ENCODE measurements around the gene PRR23A.
"Not testable (repeated sequence)": the region's sequence is repeated elsewhere in the genome, so short reads cannot be mapped to it uniquely, and the experiment has no call there.

The PRR23A gene

DNA sequence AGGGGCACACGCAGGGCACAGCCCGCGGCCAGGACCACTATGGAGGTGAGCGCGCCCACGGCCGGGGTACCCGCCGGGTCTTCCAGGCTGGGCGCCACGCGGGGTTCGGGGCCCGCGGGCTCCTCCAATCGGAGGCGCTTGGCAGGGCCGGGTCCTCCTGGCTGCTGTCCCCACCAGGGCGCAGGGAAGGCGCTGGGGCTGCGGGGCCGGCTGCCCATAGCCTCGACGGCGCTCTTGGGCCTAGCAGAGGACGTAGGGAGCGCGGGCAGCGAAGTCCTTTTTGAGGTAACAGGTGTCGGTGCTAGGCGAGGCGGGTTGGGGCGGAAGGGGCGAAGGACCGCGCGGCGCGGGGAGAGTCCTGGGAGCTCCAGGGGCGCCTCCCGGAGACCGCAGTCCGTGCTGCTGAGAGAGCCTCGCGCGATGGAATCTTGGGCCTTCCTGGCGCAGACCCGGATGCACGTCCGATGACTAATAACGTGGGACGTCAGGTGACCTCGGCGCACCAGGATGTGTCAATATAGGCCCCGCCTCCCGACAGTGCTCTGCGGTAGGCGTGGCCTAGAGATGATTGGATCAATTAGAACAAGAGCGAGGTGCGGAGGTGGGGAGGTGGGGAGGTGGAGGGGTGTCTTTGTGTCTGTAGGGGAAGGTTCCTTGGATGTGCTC is at the start of gene PRR23A:
Gene PRR23A, minus strand, starts transcription at position 218 of the 666 bp plus-strand sequence. Its CDS starts 0 bp downstream, at position 218.
- no peaks in the 10 kb centered on the region for H3K4me1 ChIP-seq (ENCODE audit: insufficient read depth, insufficient read length)
- H3K9me3 ChIP-seq (ENCODE audit: insufficient read depth, low read length), result peaks cover 8% of the 10 kb centered on the region; the same call in 1 of the 2 replicates
- H3K36me3 ChIP-seq (ENCODE audit: insufficient read depth, insufficient read length, low read length), result no peaks in the 10 kb centered on the region
- DNase-seq (ENCODE audit: low read depth, low spot score), result no peak
- no peak within 1 kb of the TSS for H3K9ac ChIP-seq (ENCODE audit: insufficient read length, low read depth)
- TF ChIP-seq SUZ12 (IDR thresholded peaks at IDR 0.05; ENCODE audit: extremely low read depth, insufficient read depth, insufficient read length), result no peak
- TF ChIP-seq YY1 (IDR thresholded peaks at IDR 0.05; ENCODE audit: insufficient read depth, insufficient read length), result no peak
- TF ChIP-seq ZNF274 (IDR thresholded peaks at IDR 0.05; ENCODE audit: low read depth, low read length), result no peak
- no peaks in the 10 kb centered on the region for H3K27me3 ChIP-seq (ENCODE audit: insufficient read depth, insufficient read length)
- H3K4me3 ChIP-seq (ENCODE audit: insufficient read length, low read depth), result no peak within 1 kb of the TSS

- H3K4me3 ChIP-seq (ENCODE audit: insufficient read length, low read depth), result no peak overlapping the region
- no peak for TF ChIP-seq SUZ12 (IDR thresholded peaks at IDR 0.05; ENCODE audit: extremely low read depth, insufficient read depth, insufficient read length)
- TF ChIP-seq ZNF274 (IDR thresholded peaks at IDR 0.05; ENCODE audit: low read depth, low read length), result no peak
- no peak for TF ChIP-seq YY1 (IDR thresholded peaks at IDR 0.05; ENCODE audit: insufficient read depth, insufficient read length)
- no peaks in the 10 kb centered on the region for H3K36me3 ChIP-seq (ENCODE audit: insufficient read depth, insufficient read length, low read length)
- H3K27me3 ChIP-seq (ENCODE audit: insufficient read depth, insufficient read length), result no peaks in the 10 kb centered on the region
- H3K9me3 ChIP-seq (ENCODE audit: insufficient read depth, low read length), result peaks cover 10% of the 10 kb centered on the region; the same call in 1 of the 2 replicates
- H3K4me1 ChIP-seq (ENCODE audit: insufficient read depth, insufficient read length), result no peaks in the 10 kb centered on the region
- DNase-seq (ENCODE audit: low read depth, low spot score), result no peak
- H3K9ac ChIP-seq (ENCODE audit: insufficient read length, low read depth), result no peak overlapping the region
These were observed 46.9 kb upstream of the PRR23A start for GRCh38 chr3:139052802-139053600.

- no peaks in the 10 kb centered on the region for H3K4me1 ChIP-seq (ENCODE audit: insufficient read depth, insufficient read length)
- TF ChIP-seq ZNF274 (IDR thresholded peaks at IDR 0.05; ENCODE audit: low read depth, low read length) (no peak), SUZ12 (IDR thresholded peaks at IDR 0.05; ENCODE audit: extremely low read depth, insufficient read depth, insufficient read length) (no peak), YY1 (IDR thresholded peaks at IDR 0.05; ENCODE audit: insufficient read depth, insufficient read length) (no peak)
- no peaks in the 10 kb centered on the region for H3K27me3 ChIP-seq (ENCODE audit: insufficient read depth, insufficient read length)
- H3K4me3 ChIP-seq (ENCODE audit: insufficient read length, low read depth), result no peak within 1 kb of the TSS
- peaks cover 17% of the 10 kb centered on the region; the same call in 1 of the 2 replicates for H3K9me3 ChIP-seq (ENCODE audit: insufficient read depth, low read length)
- H3K9ac ChIP-seq (ENCODE audit: insufficient read length, low read depth), result no peak within 1 kb of the TSS
- no peak for DNase-seq (ENCODE audit: low read depth, low spot score)
- H3K36me3 ChIP-seq (ENCODE audit: insufficient read depth, insufficient read length, low read length), result no peaks in the 10 kb centered on the region
These were observed 38.5 kb upstream of the PRR23A start, which contains the start of gene PRR23C for GRCh38 chr3:139044366-139045210. Gene PRR23C, minus strand, starts transcription at chr3:139044892. Its CDS starts 272 bp downstream, at chr3:139044620.

- no peaks in the 10 kb centered on the region for H3K36me3 ChIP-seq (ENCODE audit: insufficient read depth, insufficient read length, low read length)
- no peak for DNase-seq (ENCODE audit: low read depth, low spot score)
- H3K9me3 ChIP-seq (ENCODE audit: insufficient read depth, low read length), result peaks cover 17% of the 10 kb centered on the region; the same call in 1 of the 2 replicates
These were observed 37.7 kb upstream of the PRR23A start for GRCh38 chr3:139043554-139044365.

GRCh38 chr3:139037478-139037877 is 31.4 kb upstream of the PRR23A start:
- H3K9me3 ChIP-seq (ENCODE audit: insufficient read depth, low read length), result no peaks in the 10 kb centered on the region
- no peak overlapping the region for H3K4me3 ChIP-seq (ENCODE audit: insufficient read length, low read depth)
- H3K4me1 ChIP-seq (ENCODE audit: insufficient read depth, insufficient read length), result no peaks in the 10 kb centered on the region
- no peak for TF ChIP-seq ZNF274 (IDR thresholded peaks at IDR 0.05; ENCODE audit: low read depth, low read length)
- TF ChIP-seq YY1 (IDR thresholded peaks at IDR 0.05; ENCODE audit: insufficient read depth, insufficient read length), result no peak
- TF ChIP-seq SUZ12 (IDR thresholded peaks at IDR 0.05; ENCODE audit: extremely low read depth, insufficient read depth, insufficient read length), result no peak
- no peaks in the 10 kb centered on the region for H3K27me3 ChIP-seq (ENCODE audit: insufficient read depth, insufficient read length)
- no peaks in the 10 kb centered on the region for H3K36me3 ChIP-seq (ENCODE audit: insufficient read depth, insufficient read length, low read length)
- no peak overlapping the region for H3K9ac ChIP-seq (ENCODE audit: insufficient read length, low read depth)
- DNase-seq (ENCODE audit: low read depth, low spot score), result no peak

More at GRCh38 chr3:139043554-139044365, 37.7 kb upstream of the PRR23A start:
- no peaks in the 10 kb centered on the region for H3K4me1 ChIP-seq (ENCODE audit: insufficient read depth, insufficient read length)
- H3K9ac ChIP-seq (ENCODE audit: insufficient read length, low read depth), result no peak overlapping the region
- H3K4me3 ChIP-seq (ENCODE audit: insufficient read length, low read depth), result no peak overlapping the region
- TF ChIP-seq SUZ12 (IDR thresholded peaks at IDR 0.05; ENCODE audit: extremely low read depth, insufficient read depth, insufficient read length), result no peak
- no peak for TF ChIP-seq YY1 (IDR thresholded peaks at IDR 0.05; ENCODE audit: insufficient read depth, insufficient read length)
- no peak for TF ChIP-seq ZNF274 (IDR thresholded peaks at IDR 0.05; ENCODE audit: low read depth, low read length)
- no peaks in the 10 kb centered on the region for H3K27me3 ChIP-seq (ENCODE audit: insufficient read depth, insufficient read length)

GRCh38 chr3:139032326-139033002 is 26.4 kb upstream of the PRR23A start:
- Histone ChIP-seq H3K4me3 (ENCODE audit: insufficient read length, low read depth) (no peak overlapping the region), H3K27me3 (ENCODE audit: insufficient read depth, insufficient read length) (no peaks in the 10 kb centered on the region), H3K9me3 (ENCODE audit: insufficient read depth, low read length) (peaks cover 4% of the 10 kb centered on the region; the same call in 1 of the 2 replicates), H3K4me1 (ENCODE audit: insufficient read depth, insufficient read length) (no peaks in the 10 kb centered on the region), H3K9ac (ENCODE audit: insufficient read length, low read depth) (no peak overlapping the region), H3K36me3 (ENCODE audit: insufficient read depth, insufficient read length, low read length) (no peaks in the 10 kb centered on the region)
- no peak for TF ChIP-seq ZNF274 (IDR thresholded peaks at IDR 0.05; ENCODE audit: low read depth, low read length)
- no peak for DNase-seq (ENCODE audit: low read depth, low spot score)

DNA sequence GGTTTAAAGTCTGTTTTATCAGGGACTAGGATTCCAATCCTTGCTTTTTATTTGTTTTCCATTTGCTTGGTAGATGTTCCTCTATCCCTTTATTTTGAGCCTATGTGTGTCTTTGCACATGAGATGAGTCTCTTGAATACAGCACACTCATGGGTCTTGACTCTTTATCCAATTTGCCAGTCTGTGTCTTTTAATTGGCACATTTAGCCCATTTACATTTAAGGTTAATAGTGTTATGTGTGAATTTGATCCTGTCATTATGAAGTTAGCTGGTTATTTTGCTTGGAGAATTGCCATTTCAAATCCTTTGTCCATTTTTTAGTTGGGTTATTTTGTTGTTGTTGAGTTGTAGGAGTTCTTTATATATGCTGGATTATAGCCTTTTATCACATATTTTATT is 24.5 kb upstream of the PRR23A start:
- H3K4me1 ChIP-seq (ENCODE audit: insufficient read depth, insufficient read length); DNase-seq (ENCODE audit: low read depth, low spot score); H3K9ac ChIP-seq (ENCODE audit: insufficient read length, low read depth); H3K4me3 ChIP-seq (ENCODE audit: insufficient read length, low read depth); H3K27me3 ChIP-seq (ENCODE audit: insufficient read depth, insufficient read length); H3K36me3 ChIP-seq (ENCODE audit: insufficient read depth, insufficient read length, low read length); H3K9me3 ChIP-seq (ENCODE audit: insufficient read depth, low read length): not testable (repeated sequence)

Data from NT2/D1 (cell line).